C4-2B (cell line): ENCODE results near the gene DEFB114.

Experiments
- CTCF ChIP-seq: fragments of 450-650 bp; conservative IDR thresholded peaks from 2 replicates; pipeline ENCODE4 v1.5.1; 2017; ENCODE audit warnings: mild to moderate bottlenecking
- ZFX ChIP-seq: fragments of 450-650 bp; IDR thresholded peaks from 2 replicates; pipeline ENCODE4 v1.6.1; 2017

GRCh38 chr6:49951926-49952325, 12.0 kb downstream of the DEFB114 start:
- TF ChIP-seq CTCF (no peak), ZFX (no peak)
